ENCODE results near the gene SLC6A15. TPM values are rescaled to one million over a fixed set of nuclear protein-coding genes. Genes with fewer than 3 reads are reported as not detected.

SLC6A15 gene
- total and polyA plus RNA-seq, 2 experiments from 2014 or later: 2.2 to 6.2 TPM

GRCh38 chr12:84874125-84874824 lies 38.3 kb downstream of the SLC6A15 start:
- Histone ChIP-seq H4K20me1 (ENCODE audit: insufficient read depth, poor library complexity, severe bottlenecking) (no peaks in the 10 kb centered on the region), H3K4me2 (no peak overlapping the region), H3K36me3 (replicated peaks; ENCODE audit: insufficient read depth, low read depth) (no peaks in the 10 kb centered on the region), H3K27me3 (no peaks in the 10 kb centered on the region), H3K9me3 (ENCODE audit: low read depth) (no peaks in the 10 kb centered on the region), H3K79me2 (no peaks in the 10 kb centered on the region), H3K4me1 (ENCODE audit: insufficient read depth) (no peaks in the 10 kb centered on the region), H2AFZ (no peak overlapping the region), H3K4me3 (no peak overlapping the region), H3K9me2 (replicated peaks; ENCODE audit: insufficient read depth) (no peaks in the 10 kb centered on the region), H3K27ac (no peak overlapping the region)
- WGBS (ENCODE audit: low lambda C conversion rate, missing lambda C conversion rate): 72% methylated on average over 7 of the region's 7 CpGs
- peak; percentile 75 for DNase-seq (ENCODE audit: low spot score)
- TF ChIP-seq EZH2 (IDR thresholded peaks at IDR 0.05; ENCODE audit: borderline replicate concordance) (no peak), CTCF (IDR thresholded peaks at IDR 0.05; ENCODE audit: poor library complexity) (peak; percentile 87)

- Histone ChIP-seq H3K79me2 (no peaks in the 10 kb centered on the region), H4K20me1 (ENCODE audit: insufficient read depth, poor library complexity, severe bottlenecking) (no peaks in the 10 kb centered on the region), H3K36me3 (replicated peaks; ENCODE audit: insufficient read depth, low read depth) (no peaks in the 10 kb centered on the region), H2AFZ (no peak overlapping the region), H3K4me2 (no peak overlapping the region), H3K9me3 (ENCODE audit: low read depth) (no peaks in the 10 kb centered on the region), H3K9me2 (replicated peaks; ENCODE audit: insufficient read depth) (no peaks in the 10 kb centered on the region), H3K27me3 (no peaks in the 10 kb centered on the region), H3K4me1 (ENCODE audit: insufficient read depth) (no peaks in the 10 kb centered on the region), H3K27ac (no peak overlapping the region), H3K4me3 (no peak overlapping the region)
- TF ChIP-seq EZH2 (IDR thresholded peaks at IDR 0.05; ENCODE audit: borderline replicate concordance) (no peak), EZH2phosphoT487 (IDR thresholded peaks at IDR 0.05; ENCODE audit: low read depth, severe bottlenecking, unreplicated experiment) (no peak), CTCF (IDR thresholded peaks at IDR 0.05; ENCODE audit: poor library complexity) (no peak)
- no peak for DNase-seq (ENCODE audit: low spot score)
- 60% methylated on average over 3 of the region's 3 CpGs for WGBS (ENCODE audit: low lambda C conversion rate, missing lambda C conversion rate)
These were observed 50.4 kb downstream of the SLC6A15 start for GRCh38 chr12:84862186-84862585.

- no peaks in the 10 kb centered on the region for H3K79me2 ChIP-seq
- no peak for TF ChIP-seq EZH2phosphoT487 (IDR thresholded peaks at IDR 0.05; ENCODE audit: low read depth, severe bottlenecking, unreplicated experiment)
- no peak for TF ChIP-seq CTCF (IDR thresholded peaks at IDR 0.05; ENCODE audit: poor library complexity)
- no peak for TF ChIP-seq EZH2 (IDR thresholded peaks at IDR 0.05; ENCODE audit: borderline replicate concordance)
- no peak overlapping the region for H3K4me3 ChIP-seq
- H3K4me1 ChIP-seq (ENCODE audit: insufficient read depth): no peaks in the 10 kb centered on the region
- H3K9me2 ChIP-seq (replicated peaks; ENCODE audit: insufficient read depth): no peaks in the 10 kb centered on the region
- no peak overlapping the region for H2AFZ ChIP-seq
- no peaks in the 10 kb centered on the region for H3K27me3 ChIP-seq
- no peaks in the 10 kb centered on the region for H4K20me1 ChIP-seq (ENCODE audit: insufficient read depth, poor library complexity, severe bottlenecking)
- 91% methylated on average over 2 of the region's 2 CpGs for WGBS (ENCODE audit: low lambda C conversion rate, missing lambda C conversion rate)
- no peaks in the 10 kb centered on the region for H3K9me3 ChIP-seq (ENCODE audit: low read depth)
- DNase-seq (ENCODE audit: low spot score): no peak
- H3K4me2 ChIP-seq: no peak overlapping the region
- no peak overlapping the region for H3K27ac ChIP-seq
- H3K36me3 ChIP-seq (replicated peaks; ENCODE audit: insufficient read depth, low read depth): no peaks in the 10 kb centered on the region
These were observed 51.9 kb downstream of the SLC6A15 start for GRCh38 chr12:84860718-84861117.
